CD4-positive, alpha-beta T cell treated with Interleukin-1 beta for 1 hour (primary cell): ENCODE measurements around the gene PRPS1L1.

Experiments used
- DNase-seq, 2 donors: peaks; one replicate each; pipeline ENCODE4 v3.0.0-alpha.2; 2020 to 2022

PRPS1L1 gene

GRCh38 chr7:18027628-18028027 lies at the start of gene PRPS1L1:
Gene PRPS1L1 (minus strand): TSS chr7:18027846.
- DNase-seq = no peak

DNA sequence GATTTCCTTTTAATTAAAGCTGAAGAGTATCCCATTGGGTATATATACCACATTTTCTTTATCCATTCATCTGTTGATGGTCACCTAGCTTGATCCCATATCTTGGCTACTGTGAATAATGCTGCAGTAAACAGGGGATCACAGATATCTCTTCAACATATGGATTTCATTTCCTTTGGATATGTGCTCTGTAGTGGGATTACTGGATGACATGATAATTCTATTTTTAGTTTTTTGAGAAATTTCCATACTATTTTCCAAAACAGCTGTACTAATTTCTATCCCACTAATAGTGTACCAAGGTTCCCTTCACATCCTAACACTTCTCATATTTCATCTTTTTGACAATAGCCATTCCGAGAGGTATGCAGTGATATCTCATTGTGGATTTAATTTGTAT lies 48.8 kb upstream of the PRPS1L1 start:
- DNase-seq = no peak

DNA sequence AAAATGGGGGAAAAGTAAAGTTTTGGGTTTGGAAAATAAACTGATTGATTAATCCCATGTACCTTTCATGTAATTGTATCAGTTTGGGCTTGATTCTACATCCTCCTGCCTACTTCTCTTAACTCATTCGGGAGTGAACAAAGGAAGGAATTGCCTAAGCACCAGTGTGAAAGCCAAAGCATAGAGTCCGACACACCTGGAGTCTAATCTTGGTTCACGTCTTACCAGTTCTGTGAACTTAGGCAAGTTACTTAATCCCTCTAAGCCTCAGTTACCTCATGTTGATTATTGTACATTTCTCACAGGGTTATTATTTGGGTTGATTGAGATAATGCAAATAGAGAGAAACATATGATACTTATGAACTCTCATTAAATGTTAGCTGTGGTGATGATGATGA lies 41.1 kb upstream of the PRPS1L1 start:
- no peak for DNase-seq

GRCh38 chr7:18064242-18064838 lies 36.7 kb upstream of the PRPS1L1 start:
- peak; percentile 7 to 12 for DNase-seq

DNA sequence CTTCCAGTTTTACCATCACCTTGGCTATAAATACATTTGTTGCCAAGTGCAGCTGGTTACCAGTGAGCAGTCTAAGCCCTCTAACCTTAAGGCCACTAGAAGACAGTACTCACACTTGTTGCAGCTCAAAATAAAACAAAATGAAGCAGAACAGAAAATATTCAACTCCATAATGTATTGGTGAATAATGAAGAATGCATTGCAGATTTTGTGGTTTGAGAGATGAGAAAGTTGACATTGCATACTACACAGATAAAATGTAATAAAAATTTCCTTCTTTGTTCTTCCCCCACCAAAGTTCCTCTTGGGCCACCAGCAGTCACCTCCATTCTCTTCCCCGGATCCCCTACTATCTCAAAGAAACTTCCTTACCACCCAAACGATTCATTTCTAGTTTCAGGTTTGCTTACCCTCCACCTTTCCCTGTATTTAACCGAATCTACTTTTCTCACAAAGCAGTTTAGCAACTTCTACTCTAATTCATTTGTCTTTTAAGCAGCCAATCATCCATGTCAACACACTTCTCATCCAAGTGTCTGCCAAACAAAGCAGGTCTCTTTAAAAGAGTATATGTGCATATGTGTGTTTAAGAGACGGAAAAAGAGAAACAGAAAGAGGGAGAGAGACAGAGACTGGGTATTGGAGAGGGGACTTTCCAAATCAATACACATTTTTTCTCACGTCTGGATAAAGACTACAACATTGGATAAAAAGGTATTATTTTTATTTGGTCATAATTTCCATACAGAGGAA lies 35.7 kb upstream of the PRPS1L1 start:
- DNase-seq = no peak

- DNase-seq = no peak
These were observed 31.5 kb upstream of the PRPS1L1 start for GRCh38 chr7:18059171-18059570.

DNA sequence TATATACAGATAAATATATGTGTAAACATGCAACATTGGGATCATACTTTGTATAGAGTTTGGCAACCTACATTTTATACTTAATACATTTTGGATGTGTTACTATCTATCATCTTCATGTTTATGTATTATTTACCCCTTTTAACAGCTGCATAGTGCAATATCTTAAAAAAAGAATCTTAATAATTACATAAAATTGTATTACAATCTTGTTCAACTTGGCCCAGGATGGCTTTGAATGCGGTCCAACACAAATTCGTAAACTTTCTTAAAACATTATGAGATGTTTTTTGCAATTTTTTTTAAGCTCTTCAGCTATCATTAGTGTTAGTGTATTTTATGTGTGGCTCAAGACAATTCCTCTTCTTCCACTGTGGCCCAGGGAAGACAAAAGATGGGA lies 26.3 kb upstream of the PRPS1L1 start:
- no peak for DNase-seq

DNA sequence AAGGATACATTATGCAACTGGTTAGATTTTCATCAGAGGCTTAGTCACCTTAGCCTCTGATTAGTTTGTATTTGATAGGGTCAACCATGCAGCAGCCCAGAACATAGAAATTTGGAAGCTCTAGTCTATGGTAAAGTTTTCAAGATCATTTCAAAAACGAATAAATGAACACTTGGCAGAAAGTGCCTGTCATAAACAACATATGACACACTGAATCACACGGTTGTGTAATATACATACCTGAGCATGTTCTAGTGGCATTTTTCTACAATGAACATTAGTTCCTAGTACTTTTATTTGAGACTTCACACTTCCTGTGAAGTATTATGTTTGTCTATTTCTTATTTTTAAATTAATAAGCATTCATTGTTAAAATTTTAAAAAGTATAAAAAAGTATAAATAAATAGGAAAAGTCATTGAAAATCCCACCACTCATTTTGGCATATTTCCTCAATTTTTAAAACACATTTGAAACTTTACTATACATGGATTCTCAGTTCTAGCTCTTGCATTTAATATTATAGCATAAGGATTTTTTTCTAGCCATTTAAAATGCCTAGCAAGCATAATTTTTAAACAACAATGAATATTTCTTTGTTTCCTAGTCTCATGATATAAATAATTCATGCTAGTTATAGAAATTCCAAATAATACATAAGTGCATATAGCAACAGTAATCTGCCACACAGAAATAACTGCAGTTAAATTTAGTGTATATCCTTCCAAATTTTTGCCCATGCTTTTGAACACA lies 25.7 kb upstream of the PRPS1L1 start:
- DNase-seq = no peak

- no peak for DNase-seq
These were observed 21.6 kb upstream of the PRPS1L1 start for GRCh38 chr7:18049262-18049661.

DNA sequence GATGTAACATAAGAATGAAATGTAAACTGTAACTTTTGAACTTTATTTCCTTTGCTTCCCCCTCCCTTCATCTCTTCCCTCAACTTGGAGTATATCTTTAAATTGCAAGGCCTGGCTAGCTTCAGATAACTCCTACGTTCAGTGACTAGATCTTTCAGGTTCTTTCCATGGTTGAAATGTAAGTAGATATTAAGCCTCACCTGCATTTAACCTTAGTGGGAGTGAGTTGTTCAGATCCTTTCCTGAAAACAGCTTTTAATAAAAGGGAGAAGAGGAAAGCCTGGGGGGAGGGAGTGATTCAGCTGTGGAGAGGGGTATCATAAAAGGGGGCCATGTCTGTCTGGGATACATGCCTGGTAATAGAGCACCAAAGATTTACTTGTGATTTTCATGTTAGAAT lies 19.0 kb upstream of the PRPS1L1 start:
- DNase-seq = no peak

- DNase-seq = no peak
These were observed 17.5 kb upstream of the PRPS1L1 start for GRCh38 chr7:18045171-18045570.

GRCh38 chr7:18041191-18041590 lies 13.5 kb upstream of the PRPS1L1 start:
- DNase-seq = no peak

DNA sequence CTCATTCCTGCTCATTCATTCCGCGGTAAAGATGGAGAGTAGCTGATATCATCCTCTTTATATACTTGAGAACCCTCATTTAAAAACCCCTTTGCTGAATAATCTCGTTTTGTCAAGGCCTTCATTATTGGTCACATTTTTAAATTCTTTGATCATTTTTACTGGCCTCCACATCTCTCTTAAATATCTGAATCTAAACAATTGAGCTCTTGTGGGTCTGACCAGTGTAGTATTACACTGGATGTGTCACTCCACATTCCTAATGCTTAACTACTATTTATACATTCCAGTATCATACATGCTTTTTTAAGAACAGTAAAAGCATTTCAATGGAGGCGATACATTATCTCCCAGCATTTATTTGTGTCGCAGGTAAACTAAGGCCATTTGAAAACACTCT lies 12.6 kb upstream of the PRPS1L1 start:
- DNase-seq = no peak

DNA sequence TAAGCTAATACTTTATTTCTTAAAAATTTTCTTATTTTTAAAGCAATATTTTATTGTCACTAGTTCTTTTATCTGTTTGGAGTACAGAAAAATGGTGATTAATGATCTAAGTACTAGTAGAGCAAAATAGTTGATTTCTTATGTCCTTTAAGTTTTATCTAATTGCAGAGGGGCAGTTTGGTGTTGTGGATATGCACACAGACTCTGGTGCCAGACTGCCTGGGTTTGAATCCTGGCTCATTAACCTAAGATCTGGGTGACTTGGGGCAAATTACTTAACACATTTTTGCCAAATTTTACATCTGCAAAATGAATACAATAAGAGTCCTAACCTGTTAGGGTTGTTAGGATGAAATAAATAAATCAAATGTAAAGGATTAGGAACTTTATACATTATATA lies 10.7 kb upstream of the PRPS1L1 start:
- no peak for DNase-seq

GRCh38 chr7:18037609-18038008 lies 10.0 kb upstream of the PRPS1L1 start:
- no peak for DNase-seq

DNA sequence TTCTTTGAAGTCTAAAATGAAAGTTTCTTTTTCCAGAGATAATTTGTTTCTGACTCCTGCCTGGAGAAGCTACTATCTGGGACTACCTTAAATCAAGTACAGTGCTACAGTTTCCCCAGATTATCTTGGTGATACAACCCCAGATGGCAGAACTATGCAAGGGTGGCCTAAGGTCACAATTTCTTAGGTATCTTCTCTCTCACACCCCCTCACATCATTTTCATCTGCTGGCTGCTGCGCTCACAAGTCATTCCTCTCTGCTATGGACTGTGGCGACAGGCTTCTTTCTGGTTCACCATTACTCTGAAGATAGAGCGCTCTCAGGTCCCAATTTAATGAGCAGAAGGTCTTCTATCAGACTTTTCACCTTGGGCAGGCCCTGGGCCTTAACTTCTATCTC lies 9.1 kb upstream of the PRPS1L1 start:
- no peak for DNase-seq

- DNase-seq = no peak
These were observed 3.1 kb upstream of the PRPS1L1 start for GRCh38 chr7:18030758-18031157.

GRCh38 chr7:18020138-18020715 lies 7.4 kb downstream of the PRPS1L1 start:
- DNase-seq = no peak

- no peak for DNase-seq
These were observed 8.1 kb downstream of the PRPS1L1 start for GRCh38 chr7:18019555-18019954.

- no peak for DNase-seq
These were observed 9.1 kb downstream of the PRPS1L1 start for GRCh38 chr7:18018296-18019215.

DNA sequence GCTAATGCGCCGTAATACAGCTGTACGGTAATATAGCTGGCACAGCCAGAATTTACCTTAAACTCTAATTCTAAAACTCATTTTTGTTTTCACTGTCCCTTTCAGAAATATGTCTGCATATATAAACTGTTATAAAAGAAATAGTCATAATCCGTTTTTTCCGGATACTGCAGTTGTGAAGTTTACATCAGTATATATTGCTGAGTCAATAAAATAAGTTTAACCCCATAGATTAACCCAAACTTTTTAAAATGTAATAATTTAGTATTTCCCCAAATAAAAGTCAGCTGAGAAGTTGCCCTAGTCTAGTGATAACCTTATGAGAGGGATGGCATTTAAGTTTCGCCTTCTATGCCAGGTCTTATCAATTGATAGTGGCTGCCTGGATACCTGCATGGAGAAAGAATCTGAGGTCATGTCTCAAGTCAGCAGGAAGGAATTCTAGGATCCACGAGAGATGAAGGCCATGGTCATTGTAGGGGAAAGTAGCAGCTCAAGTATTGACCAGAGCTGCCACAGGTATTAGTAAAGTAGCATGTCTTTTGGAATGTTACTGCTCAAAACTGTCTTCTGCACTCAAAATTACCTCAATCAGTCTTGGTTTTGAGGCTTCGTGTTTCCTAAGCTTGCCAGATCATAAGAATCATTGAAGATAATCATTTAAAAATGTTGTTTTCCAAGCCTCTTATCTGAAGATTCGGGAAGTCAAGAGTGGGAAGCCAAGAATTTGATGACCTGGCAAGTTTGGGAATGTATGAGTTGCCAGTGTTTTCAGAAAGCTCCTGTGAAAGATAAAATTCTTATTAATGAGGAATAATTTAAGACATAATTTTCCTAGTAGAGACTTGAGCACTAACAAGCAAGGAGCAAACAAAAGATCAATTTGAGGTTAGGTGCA lies 10.8 kb downstream of the PRPS1L1 start:
- DNase-seq = no peak

GRCh38 chr7:18013936-18014335 lies 13.7 kb downstream of the PRPS1L1 start:
- no peak for DNase-seq
